GM19043 (cell line): ENCODE results near the gene SCCPDH.

Experiments used
- ATAC-seq: cut with Tn5 transposase; IDR thresholded peaks from one replicate; pipeline ENCODE4 v1.9.1; 2021; ENCODE audit warnings: low read depth; ENCODE audit not compliant: unreplicated experiment

Gene SCCPDH

DNA sequence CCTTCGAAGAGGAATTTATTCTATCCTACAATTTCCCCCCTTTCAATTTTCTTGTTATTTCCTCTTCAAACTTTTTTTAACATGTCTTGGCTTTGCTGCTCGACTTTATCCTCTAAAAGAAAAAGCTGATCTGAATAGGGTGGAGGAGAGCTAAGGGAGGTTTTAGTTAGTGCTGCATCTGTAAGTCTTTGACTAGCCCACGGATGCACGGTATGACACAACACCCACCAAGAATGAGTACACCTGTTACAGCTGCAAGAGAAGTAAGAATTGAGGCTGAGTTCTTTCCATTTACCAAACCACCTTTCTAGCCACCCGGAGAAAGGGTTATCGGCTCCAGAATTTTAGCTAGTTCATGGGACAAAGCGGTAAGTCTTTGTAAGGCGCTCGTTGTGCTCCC is 23.8 kb downstream of the SCCPDH start:
- no peak for ATAC-seq

GRCh38 chr1:246748867-246749266 is 24.7 kb downstream of the SCCPDH start:
- ATAC-seq = no peak

DNA sequence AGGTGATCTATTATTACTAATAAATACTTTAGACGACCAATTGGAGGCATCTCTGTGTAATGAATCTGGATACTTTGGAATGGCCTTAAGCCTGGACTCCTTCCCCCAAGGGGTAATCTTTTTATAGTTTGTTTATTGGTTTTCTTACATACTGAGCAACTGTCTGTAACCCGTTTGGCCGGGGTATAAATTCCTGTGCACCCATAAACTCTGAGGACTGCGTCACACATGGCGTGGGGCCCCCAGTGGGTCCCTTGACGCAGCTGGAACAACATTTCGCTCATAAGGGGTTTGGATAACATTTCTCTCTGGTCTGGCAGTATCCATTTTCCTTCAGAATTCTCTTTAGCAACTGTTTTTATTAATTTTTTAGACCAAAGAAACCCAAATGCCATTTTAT is 26.5 kb downstream of the SCCPDH start:
- ATAC-seq = no peak

- peak; percentile 95 for ATAC-seq
Measured at GRCh38 chr1:246753670-246754535, 29.7 kb downstream of the SCCPDH start.

GRCh38 chr1:246755419-246755818 is 31.2 kb downstream of the SCCPDH start:
- no peak for ATAC-seq

DNA sequence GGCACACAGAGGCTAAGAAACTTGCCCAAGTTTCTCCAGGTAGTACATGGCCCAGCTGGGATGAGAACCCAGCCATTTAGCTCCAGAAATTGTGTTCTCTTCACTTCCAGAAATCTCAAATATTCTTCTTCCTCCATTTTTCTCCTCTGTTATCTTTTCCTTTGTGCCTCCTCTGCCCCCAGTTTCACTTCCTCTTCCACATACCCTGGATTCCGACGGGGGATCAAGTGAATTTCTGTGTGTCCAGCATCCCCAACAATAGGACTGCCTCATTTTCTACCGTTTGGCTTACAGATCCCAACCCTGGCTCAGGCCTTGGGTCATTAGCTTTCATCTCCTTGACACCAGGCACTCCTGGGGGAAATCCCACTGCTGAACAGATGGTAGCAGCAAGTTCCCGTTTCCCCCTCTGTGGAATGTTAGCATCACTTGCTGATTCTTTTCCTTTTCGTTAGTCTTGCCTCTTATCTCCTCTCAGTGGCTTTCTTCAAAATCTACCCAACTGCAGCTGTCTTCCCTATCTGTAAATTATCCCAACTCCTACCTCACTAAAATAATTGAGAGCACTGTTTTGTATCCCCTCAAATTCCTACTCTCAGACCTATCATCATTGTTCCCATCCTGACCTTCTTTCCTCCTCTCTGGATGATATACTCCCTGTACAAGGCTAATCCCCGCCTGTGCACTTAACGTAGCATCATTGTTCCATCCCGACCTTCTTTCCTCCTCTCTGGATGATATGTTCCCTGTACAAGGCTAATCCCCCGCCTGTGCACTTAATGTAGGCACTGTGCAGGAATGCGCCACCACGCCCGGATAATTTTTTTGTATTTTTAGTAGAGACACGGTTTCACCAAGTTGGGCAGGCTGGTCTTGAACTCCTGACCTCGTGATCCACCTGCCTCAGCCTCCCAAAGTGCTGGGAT is 36.5 kb downstream of the SCCPDH start:
- ATAC-seq = no peak

- ATAC-seq = no peak
Measured at GRCh38 chr1:246761396-246761795, 37.2 kb downstream of the SCCPDH start.

DNA sequence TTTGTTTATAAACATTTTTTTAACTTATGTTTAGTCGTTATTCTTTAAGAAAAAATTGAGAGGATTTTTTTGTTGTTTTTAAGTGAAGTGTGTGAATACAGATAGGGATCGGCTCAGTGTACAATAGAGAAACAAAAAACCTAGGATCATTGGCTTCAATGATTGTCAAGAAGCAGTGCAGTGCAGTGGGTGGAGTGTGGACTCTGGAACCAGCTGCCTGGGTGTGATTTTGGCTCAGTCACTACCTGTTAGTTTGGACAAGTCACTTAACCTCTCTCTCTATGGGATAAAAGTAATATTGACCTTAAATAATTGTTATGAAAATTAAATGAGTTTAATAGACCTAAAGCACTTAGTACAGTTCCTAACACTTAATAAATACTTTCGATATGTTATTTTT is 41.3 kb downstream of the SCCPDH start:
- no peak for ATAC-seq

DNA sequence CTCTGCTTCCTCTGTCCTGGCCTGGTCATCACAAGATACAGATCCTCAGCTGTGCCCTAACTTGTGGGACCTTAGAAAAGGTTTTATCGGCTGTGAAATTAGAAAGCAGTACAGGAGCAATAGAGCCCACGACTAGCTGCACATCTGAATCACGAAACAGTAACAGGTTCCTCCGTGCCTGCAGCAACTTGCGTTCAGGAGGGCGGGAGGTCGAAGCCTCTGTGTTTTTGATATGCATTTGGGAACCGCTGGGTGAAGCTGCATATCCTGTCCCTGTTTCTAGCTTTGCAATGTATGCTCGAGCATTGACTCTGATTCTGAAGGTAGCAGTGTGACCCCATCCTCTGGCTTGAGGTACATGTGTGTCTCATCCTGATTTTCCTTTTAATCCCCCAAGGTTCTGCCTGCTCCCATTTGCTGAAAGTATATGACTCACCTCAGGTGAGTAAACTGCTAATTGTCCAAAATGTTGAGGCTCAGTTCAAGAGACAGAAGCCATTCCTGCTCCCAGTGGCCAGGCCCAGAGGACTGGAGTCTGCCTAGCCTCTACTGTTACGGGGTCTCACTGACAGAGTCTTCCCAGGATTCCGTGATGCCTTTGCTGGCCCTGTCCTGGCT is 44.3 kb downstream of the SCCPDH start:
- ATAC-seq = no peak

DNA sequence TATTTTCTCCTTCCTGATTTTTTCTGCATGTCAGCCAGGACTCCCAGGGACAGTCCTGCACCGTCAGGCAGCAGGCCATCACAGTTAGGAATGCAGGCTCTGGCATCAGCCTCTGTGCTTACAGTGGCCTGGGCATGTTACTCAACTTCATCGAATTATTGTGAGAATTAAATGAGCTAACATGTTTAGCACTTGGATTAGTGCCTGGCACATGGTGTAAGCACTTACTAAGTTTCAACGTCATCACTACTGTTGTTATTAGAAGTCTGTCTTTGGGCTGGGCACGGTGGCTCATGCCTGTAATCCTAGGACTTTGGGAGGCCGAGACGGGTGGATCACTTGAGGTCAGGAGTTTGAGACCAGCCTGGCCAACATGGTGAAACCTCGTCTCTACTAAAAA is 45.1 kb downstream of the SCCPDH start:
- no peak for ATAC-seq

DNA sequence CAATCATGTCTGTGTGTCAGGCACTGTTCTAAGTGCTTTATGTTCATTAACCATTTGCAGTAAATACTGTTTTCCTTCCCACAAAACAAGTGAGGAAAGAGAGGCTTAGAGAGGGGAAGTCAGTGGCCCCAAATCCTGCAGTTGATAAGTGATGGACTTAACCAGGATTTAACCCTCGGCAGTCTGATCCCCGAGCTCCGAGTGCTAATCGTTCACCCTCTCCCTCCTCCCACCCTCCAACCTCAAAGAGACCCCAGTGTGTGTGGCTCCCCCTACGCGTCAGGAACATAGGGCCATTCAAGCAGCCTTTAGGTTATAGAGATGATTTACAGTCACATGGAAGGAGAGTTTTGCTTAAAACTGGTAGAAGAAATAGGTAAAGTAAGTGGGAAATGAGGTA is 47.2 kb downstream of the SCCPDH start:
- no peak for ATAC-seq

DNA sequence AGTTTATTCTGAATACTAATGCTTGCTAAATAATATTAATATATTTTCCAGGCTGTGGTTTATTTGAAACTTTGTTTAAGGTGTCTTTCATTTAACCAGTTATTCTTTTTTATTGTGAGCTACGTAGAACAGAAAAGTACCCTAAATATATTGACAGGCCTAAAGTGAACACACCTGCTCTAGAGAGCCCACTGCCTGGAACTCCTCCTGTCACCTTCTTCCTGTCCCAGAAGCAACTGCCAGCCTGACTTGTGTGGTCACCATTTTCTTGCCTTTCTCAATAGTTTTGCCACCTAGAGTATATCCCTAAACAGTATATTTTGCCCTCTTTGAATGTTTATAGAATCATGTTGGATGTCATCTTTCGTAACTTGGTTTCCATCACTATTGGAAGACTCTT is 48.5 kb downstream of the SCCPDH start:
- ATAC-seq = peak; percentile 24

GRCh38 chr1:246773213-246773641 is 49.0 kb downstream of the SCCPDH start:
- ATAC-seq = peak; percentile 98

DNA sequence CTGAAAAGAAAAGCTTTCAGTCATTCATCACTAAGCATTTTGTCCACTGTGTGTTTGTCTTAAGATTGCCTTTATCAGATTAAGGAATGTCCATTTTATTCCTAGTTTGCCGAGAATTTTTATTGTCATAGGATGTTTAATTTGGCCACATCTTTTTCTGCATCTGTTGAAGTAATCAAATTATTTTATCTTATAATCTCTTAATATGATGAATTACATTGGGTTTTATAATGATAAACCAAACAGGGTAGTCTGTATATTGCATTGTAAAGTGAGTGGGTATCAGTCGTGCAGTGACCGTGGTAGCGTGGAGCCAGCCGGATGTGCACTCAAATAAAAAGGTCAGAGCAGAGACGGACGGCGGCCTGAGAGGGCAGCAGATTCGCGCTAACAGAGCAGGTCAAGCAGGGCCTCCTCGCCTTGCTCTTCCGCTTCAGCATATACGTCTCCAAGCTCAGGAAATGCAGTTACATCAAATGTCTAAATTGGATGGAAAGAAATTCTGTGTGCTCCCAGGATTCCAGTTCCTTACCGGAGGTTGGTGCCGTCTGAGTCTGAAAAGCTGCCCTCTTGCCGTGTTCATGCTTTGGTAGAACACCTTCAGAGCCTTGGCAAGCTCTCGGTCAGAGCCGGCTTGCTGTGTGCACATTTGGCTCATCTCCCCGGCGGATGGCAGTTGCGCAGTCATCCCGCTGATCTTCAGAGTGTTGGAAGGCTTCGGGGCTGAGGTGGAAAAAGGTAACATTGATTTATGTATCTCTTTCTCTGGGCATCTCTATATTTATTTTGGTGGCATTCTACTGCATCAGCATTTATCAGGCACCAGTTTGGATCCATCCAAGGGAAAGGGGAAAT is 51.5 kb downstream of the SCCPDH start:
- ATAC-seq = no peak

DNA sequence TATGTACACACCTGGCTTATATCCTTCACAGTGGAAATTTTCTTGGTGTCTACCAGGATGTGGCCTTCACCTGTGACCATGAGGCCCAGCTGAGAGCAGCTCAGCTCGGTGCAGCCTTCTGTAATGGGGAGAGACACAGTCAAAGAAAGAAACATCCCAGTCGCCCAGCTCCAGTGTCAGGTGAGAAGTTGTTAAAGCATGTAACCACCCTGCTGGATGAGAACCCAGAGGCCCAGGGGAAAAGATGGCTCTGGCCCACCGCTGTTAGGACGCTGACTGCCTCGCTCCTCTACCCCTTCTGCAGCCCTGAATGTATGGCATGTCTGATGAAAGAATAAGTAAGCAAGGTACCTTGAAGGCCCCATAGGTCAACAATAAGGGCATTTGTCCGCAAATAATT is 52.7 kb downstream of the SCCPDH start:
- no peak for ATAC-seq

- ATAC-seq = no peak
Measured at GRCh38 chr1:246778663-246779062, 54.5 kb downstream of the SCCPDH start.

- no peak for ATAC-seq
Measured at GRCh38 chr1:246779561-246780175, 55.5 kb downstream of the SCCPDH start.

DNA sequence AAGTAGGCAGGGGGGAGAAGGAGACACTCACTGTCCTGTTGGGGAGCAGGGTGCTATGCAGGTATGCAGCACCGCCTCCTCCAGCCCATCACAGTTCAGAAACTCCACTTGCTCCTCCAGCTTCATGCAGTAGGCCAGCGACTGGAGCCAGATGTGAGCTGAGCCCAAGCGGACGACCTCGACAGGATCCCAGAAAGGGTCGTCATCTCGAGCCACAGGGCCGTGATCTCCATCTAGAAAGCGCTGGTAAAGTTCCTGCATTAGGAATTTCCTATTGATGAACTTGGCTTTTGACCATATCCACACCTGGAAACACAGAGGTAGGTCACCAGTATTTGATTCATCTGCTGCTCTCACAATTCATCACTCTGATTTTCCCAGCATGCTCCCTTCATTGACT is 56.1 kb downstream of the SCCPDH start:
- no peak for ATAC-seq

DNA sequence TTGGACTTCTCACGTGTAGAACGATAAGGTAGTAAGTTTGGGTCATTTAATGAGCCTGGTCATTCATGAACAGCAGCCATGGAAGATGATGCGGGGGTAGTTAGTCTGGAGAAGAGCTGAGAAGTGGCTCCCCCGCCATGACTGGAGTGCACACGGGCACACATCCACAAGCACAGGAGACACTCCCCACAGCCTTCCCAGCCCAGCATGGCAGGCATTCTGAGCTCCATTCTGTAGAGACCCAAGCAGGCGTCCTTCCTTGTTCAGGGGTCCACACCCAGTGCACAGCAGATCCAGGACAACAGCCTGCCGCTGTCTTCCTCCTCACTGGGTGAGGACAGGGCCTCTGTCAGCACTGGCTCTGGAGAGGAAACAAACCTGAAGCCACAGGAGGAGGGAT is 57.0 kb downstream of the SCCPDH start:
- ATAC-seq = no peak
